HG02943 (cell line): ENCODE measurements around the gene RGPD3.
A peak's percentile ranks its signal among the peaks of the same experiment; 100 is the strongest.
"Not testable (repeated sequence)": the region's sequence is repeated elsewhere in the genome, so short reads cannot be mapped to it uniquely, and the experiment has no call there.

ENCODE experiments used
- ATAC-seq: cut with Tn5 transposase; IDR thresholded peaks from one replicate; pipeline ENCODE4 v1.9.1; 2021; ENCODE audit warnings: mild to moderate bottlenecking, low read depth, moderate library complexity; ENCODE audit not compliant: unreplicated experiment

RGPD3 gene

DNA sequence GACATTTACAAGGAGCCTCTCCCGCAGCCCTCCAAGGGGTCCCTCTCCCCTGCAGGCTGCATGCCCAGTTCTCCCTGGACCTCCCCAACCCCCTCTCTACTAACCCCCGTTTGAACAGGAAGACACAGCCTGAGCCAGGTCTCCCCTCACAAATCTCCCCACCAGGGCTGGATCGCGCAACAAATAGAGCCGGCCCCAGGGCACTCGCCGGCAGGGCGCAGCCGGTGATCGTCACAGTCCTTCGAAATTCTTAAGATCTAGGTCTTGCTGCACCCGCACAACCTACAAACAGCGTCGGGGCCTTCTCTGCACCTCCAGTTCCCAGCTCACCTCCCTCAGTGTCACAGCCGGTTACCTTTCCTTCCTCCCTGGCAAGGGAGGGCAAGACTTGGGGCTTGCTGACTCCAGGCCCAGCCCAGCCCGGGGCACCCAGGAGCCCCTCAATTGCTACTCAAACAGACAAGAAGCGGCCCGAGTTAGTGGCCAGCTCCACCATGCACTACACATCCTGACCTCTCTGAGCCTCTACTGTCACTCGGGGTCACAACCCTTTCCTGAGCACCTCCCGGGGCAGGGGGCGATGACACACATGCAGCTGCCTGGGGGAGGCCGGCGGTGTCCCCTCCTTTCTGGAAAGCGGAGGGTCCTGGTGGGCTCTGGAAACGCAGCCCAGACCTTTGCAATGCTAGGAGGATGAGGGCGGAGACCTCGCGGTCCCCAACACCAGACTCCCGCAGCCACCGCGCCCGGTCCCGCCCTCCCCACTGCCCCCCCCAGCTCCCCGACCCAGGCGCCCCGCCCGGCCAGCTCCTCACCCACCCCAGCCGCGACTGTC is 18.6 kb upstream of the RGPD3 start, which contains the start of gene CD8B2:
Gene CD8B2, plus strand, starts transcription at position 814 of the 835 bp plus-strand sequence. CDS start 63 bp downstream, outside the sequence.
- not testable (repeated sequence) for ATAC-seq

DNA sequence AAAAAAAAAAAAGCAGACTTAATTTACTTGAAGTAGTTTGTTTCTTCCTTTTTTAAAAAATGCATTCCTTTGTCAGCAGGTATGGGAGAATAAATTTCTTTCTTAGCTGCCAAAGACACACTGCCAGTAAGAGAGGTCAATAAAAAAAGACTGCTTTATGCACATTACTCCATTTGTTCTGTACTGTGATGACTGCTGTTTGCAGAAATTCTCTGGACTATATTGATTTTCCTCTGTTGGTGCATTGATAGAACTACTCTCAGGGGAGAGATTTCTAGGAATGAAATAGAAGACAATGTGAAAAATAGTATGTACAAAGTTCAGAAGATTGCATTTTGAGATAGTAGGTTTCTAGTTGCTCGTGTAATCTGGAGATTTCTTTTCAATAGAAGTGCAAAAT is 11.3 kb upstream of the RGPD3 start:
- ATAC-seq, result not testable (repeated sequence)

DNA sequence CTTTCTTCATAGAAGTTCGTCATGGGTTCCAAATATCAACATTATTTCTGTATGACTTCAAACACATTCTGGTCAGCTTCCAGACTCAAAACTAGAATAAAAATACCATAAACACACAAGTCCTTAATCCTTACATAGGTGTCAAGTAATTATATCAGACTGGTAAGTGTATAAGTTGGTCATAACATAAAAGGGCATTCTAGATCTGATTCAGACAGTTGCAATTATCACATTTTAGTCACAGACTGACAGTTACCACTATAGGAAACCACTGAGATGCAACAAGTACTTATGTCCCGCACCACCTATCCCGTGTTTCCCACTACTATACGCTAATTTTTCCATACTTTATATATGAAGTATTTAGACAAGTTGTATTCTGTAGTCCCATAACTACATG is 9.4 kb upstream of the RGPD3 start:
- ATAC-seq, result not testable (repeated sequence)

DNA sequence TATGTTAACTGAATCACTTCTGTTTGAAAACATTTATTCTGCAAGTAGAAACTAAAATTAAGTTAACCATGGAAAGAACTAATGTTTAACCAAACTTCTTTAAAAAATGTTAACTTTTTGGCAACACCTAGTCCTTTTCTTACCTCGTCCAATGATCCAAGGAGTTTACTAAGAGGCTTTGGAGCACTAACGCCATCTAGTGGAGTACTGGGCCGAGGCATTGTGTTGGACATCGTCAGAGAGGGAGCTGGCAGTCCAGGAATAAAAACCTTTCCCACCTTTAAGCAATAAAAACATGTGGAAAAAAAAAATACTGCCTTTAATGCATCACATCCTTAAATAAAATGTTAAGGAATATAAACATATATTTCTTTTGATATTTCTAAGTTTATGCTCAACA is 2.4 kb upstream of the RGPD3 start:
- ATAC-seq, result not testable (repeated sequence)

DNA sequence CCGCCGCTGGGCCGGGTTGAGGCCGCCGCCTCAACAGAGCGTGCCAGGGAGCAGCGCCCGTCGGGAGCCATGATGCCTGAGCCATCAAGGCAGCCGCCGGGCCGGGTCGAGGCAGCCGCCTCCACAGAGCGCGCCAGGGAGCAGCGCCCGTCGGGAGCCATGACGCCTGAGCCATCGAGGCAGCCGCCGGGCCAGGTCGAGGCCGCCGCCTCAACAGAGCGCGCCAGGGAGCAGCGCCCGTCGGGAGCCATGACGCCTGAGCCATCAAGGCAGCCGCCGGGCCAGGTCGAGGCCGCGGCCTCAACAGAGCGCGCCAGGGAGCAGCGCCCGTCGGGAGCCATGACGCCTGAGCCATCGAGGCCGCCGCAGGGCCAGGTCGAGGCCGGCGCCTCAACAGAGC is 697 bp downstream of the RGPD3 start:
- not testable (repeated sequence) for ATAC-seq

DNA sequence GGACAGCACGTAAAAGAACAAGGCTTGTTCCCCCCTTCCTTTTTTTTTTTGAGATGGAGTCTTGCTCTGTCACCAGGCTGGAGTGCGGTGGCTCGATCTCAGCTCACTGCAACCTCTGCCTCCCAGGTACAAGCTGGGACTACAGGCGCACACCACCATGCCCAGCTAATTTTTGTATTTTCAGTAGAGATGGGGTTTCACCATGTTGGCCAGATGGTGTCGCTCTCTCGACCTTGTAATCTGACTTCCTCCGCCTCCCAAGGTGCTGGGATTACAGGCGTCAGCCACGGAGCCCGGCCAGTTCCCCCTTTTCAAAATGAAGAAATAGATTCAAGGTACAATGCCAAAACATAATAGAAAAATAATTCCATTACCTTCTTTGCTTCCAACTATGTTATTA is 6.3 kb downstream of the RGPD3 start:
- not testable (repeated sequence) for ATAC-seq

DNA sequence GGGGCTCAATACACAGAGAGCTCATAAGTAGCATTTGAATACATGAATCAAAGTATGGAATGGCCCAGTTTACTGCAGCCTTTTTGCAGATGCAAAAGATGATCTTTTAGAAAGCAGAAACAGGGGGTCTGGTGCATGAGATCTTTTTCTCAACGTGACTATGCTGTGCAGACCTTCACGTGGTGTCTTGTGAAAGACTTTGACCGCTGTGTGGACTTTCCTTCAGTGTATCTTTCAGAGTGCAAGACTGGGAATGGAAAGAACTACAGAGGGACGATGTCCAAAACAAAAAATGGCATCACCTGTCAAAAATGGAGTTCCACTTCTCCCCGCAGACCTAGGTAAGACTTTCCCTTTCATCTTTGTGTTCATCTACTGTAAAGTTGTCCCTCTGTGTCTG is 77.5 kb downstream of the RGPD3 start:
- ATAC-seq, result not testable (repeated sequence)

DNA sequence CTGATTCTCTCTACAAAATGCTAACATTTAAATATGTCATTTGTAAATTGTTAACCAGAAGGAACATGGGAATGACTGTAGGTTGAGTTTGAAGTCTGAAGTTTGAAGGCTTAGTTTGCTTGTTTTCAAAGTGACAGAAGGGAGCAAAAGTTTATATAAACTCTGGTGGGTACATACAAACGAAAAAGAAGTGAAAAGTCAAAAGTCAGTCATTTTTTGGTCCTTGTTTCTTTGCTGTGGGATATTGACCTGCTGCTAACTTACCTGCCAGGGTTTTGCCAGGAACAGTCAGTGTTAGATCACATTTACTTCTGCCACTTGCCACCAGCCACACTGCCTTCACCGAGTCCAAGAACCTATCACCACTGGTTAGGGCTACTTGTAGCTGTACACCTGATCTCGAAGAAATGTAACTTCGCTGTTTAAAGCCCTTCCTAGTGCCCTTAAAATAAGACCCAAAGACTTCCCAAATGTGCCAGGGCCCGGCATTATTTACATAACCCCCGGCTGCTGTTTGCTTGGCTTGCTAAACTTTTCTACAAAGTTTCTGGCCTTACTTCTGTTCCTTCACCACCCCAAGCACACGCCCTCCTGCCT is 79.3 kb downstream of the RGPD3 start:
- not testable (repeated sequence) for ATAC-seq

DNA sequence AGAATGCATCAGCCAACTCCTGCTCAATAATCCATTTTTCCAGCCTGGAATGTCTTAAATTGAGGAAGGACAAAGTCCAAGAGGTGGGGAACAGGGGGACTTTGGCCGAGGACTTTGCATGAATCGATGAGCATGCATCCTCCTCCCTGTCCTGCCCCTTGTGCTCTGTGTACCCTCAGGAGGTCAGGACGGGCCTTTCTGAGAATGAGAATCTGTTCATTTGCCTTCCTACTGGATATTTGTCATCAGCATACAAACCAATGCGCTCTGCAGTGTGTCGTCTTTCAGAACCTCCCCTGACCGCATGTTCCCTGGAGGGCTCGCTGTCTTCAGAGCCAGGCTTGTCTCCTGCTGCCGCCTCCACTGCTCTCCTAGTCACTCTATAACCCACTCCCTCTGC is 83.7 kb downstream of the RGPD3 start:
- ATAC-seq, result not testable (repeated sequence)

DNA sequence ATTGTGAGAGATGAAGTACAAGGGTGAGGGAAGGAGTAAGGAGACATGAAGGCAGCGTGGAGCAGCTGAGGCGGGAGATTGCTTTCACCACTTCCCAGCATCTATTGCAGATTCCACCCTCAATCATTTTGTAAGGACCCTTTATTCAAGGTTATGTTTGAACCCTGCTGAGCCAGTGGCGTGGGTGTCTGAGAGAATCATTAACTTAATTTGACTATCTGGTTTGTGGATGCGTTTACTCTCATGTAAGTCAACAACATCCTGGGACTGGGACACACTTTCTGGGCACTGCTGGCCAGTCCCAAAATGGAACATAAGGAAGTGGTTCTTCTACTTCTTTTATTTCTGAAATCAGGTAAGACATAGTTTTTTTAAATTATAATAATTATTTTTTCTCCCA is 86.3 kb downstream of the RGPD3 start:
- ATAC-seq, result not testable (repeated sequence)

DNA sequence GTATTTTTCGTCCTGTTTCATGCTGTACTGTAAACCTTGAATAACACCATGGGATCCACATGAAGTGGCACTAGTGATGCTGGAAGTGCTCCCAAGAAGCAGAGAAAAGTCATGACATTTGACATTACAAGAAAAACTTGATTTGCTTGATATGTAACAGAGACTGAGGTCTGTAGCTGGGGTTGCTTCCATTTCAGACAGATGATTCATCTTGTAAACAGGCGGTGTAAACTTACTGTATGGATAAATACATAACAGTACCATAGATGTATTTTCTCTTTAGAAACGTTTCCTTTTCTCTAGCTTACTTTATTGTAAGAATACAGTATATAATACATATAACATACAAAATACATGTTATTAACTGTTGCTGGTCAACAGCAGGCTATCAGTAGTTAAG is 88.6 kb downstream of the RGPD3 start:
- ATAC-seq, result not testable (repeated sequence)

DNA sequence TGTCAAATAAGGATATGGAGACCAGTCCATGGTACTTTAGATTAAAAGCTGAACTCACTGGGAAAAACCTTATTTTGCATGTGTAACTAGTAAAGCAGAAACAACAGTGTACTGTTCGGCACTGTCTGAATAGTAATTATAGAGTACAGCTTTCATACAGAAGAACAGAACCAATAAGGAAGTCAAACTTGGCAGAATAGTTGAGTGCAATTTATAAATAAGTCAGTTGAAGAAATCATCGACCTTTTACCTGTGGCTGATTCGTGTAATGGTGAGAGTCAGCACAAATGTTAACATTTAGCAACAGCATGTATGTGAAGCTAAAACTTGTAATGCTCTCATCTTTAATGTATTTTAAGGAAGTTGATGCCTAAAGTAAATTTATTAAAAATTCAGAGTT is 99.0 kb downstream of the RGPD3 start:
- not testable (repeated sequence) for ATAC-seq

DNA sequence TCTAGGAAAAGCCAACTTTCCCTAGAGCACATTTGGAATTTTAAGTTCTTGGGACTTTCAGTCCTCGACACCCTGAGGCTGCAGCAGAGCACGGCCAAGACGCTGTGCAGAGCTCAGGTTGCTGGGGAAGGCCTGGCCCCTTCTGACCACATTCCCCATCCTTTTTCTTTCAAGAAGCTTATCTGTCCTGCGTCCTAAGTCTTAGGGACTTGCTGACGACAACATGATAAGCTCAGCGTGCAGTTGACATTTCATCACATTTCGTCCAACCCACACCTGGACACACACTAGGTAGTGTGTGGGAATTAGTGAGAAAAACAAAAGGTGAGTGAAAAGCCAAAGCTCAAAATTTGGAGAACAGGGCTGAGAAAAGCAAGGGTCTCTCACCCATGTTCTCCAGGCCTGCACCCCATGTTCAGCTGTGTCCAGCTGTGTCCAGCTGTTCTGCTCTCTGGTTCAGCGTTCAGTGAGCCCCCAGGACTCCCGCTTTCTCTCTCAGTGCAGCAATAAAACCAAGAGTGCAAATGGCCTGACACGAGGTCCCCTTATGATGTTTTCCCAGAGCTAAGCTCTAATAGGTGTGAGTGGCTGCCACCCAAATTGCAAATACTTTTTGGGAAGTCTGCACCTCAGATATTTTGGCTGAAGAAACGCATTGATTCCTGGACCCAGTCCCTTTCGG is 101.9 kb downstream of the RGPD3 start:
- no peak for ATAC-seq

DNA sequence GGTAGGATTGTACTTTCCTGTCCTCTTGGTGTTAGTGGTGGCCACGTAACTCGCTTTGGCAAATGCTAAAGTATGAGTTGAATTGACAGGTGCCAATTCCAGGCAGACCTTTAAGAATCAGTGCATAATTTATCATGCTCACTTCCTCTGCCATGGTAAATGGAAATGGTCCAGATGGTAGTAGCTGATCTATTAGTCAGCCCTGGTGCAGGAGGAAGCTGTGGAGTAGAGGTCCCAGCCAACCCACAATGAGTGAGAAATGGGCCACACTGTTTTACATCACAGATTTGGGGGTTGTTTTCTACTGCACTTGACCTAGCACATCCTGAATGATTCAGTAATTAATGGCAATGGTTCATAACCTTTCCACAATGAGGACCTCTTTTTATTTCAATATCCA is 104.4 kb downstream of the RGPD3 start:
- ATAC-seq, result no peak

DNA sequence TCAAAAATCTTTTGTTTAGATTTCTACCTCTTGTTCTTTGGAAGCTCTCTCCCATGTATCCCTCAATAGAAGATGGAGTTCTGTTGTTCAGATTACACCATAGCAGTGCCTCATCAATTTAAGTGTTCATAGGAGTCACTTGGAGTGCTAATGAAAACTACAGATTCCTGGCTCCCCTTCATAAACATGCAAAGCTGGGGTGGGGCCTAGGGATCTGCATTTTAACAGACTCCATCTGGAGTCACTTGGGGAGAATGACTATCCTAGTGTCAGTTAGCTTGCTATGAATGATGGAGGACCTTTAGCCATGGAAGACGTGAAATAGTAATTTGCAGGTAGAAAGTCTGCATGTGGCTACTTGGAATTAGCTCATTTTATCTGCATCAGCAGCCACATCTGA is 105.4 kb downstream of the RGPD3 start:
- no peak for ATAC-seq

DNA sequence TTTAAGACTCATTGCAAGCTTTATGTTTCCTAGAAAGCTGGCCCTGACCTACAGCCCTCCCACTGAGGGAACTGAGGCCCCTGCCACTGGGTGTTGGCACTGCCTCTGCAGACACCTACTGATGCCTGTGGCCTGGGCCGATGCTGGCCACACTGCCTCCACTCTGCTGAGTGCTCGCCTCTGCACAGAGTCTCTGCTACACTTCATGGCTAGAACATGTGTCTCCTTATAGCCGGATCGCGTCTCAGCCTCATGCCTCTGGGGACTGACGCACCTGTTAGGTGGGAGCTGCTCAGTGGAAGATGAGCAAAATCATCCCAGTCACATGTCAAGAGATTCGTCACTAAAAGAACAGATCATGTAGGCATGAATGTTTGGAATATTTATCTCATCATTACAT is 108.7 kb downstream of the RGPD3 start:
- no peak for ATAC-seq

DNA sequence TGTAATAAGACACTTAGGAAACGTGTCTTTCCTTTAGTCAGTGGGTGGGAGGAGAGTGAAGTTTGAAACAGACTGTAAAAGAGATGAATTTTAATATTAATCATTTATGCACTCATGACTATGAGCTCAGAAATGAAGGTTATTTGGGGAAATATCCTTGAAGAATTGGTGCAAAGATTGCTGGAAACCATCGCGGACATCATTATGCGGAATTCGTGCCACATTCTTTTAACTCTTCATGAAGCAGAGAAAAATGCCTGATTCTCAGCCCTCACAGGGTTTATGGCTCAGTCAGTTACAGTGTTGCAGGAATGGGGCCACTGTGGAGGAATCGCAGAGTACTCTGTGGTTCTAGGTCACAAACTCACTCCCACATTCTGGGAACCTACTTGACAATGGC is 109.7 kb downstream of the RGPD3 start:
- no peak for ATAC-seq

DNA sequence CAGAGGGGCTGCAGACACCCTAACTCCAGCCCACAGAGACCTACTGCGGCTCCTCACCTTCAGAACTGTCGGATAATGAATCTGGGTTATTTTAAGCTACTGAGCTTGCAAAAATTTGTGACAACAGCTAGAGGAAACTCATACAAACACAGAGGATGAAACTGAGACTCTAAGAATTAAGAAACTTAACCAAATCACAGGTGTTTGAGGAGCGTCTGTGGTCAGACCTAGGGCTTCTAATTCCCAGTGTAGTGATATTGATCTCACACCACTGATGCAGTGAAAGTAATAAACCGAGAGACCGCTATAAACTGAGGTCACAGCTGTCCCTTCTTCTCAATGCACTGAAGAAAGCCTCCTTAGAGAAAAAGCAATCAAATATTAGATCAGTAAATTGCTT is 110.1 kb downstream of the RGPD3 start:
- peak; percentile 96 for ATAC-seq

DNA sequence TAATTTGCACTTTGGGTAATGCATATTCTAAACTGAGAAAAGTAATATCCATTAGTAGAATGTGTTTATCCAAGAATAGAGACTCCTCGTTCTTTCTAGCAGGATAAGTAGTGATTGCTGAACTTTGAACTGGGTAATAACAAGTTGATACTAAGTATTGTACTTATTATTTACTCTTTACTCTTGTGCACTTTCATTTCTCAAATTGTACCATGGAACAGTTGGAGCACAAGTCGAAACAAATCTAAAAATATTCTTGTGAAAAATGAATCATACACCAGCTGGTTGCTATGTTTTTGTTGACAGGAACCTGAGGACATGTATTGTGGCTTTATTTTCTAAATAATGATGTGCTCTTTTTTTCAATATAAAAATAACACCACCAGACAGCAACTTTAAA is 111.9 kb downstream of the RGPD3 start:
- ATAC-seq, result no peak

DNA sequence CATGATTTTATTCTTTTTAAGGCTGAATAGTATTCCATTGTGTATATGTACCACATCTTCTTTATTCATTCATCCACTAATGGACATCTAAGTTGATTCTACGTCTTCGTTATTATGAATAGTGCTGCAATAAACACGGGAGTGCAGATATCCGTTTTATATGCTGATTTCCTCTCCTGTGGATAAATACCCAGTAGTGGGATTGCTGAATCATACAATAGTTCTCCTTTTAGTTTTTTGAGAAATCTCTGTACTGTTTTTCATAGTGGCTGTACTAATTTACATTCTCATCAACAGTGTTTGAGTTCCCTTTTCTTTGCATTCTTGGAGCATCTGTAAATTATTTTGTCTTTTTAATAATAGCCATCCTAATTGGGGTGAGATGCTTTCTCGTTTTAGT is 114.5 kb downstream of the RGPD3 start:
- no peak for ATAC-seq

DNA sequence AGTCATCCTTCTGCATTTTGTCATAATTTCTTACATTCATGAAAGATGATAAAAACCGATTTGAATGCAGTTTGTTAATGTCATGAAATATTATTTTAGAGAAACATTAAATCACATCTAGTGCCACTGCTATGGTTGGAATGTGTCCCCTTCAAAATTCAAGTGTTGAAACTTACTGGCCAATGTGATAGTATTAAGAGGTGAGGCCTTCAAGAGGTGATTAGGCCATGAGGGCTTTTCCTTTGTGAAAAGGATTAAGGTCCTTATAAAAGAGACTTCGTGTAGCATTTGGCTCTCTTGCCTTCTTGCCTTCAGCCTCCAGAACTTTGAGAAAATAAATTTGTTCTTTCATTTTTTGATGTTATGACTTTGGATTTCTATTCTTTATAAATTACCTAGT is 117.2 kb downstream of the RGPD3 start:
- no peak for ATAC-seq
